Kidney capillary endothelial cell (primary cell): ENCODE data around the gene KIR3DL2.
"Not testable (repeated sequence)": the region's sequence is repeated elsewhere in the genome, so short reads cannot be mapped to it uniquely, and the experiment has no call there.

ENCODE experiments used
- DNase-seq: peaks from one replicate; pipeline ENCODE4 v3.0.0-alpha.2; 2018; ENCODE audit warnings: low spot score

KIR3DL2 gene

GRCh38 chr19:54871696-54872095 is 21.5 kb downstream of the KIR3DL2 start:
- DNase-seq = no peak

- no peak for DNase-seq
Observed at GRCh38 chr19:54873990-54874389, 23.7 kb downstream of the KIR3DL2 start, which contains the start of gene FCAR. Gene FCAR, plus strand, starts transcription at chr19:54874235. Its CDS starts 55 bp downstream, at chr19:54874290.

- DNase-seq = no peak
Observed at GRCh38 chr19:54875506-54875905, 25.3 kb downstream of the KIR3DL2 start.

- no peak for DNase-seq
Observed at GRCh38 chr19:54877471-54877870, 27.2 kb downstream of the KIR3DL2 start.

GRCh38 chr19:54881884-54882283 is 31.6 kb downstream of the KIR3DL2 start:
- DNase-seq = no peak

- DNase-seq = no peak
Observed at GRCh38 chr19:54882758-54883157, 32.5 kb downstream of the KIR3DL2 start.

- no peak for DNase-seq
Observed at GRCh38 chr19:54883228-54883627, 33.0 kb downstream of the KIR3DL2 start.

- no peak for DNase-seq
Observed at GRCh38 chr19:54888239-54888638, 38.0 kb downstream of the KIR3DL2 start.

- DNase-seq = no peak
Observed at GRCh38 chr19:54889566-54889965, 39.3 kb downstream of the KIR3DL2 start.

- DNase-seq = no peak
Observed at GRCh38 chr19:54893406-54893805, 43.2 kb downstream of the KIR3DL2 start.

GRCh38 chr19:54894106-54894505 is 43.9 kb downstream of the KIR3DL2 start:
- not testable (repeated sequence) for DNase-seq

- no peak for DNase-seq
Observed at GRCh38 chr19:54896036-54896435, 45.8 kb downstream of the KIR3DL2 start.

GRCh38 chr19:54898685-54899084 is 48.4 kb downstream of the KIR3DL2 start:
- not testable (repeated sequence) for DNase-seq

- not testable (repeated sequence) for DNase-seq
Observed at GRCh38 chr19:54899646-54900045, 49.4 kb downstream of the KIR3DL2 start.

- not testable (repeated sequence) for DNase-seq
Observed at GRCh38 chr19:54901153-54901552, 50.9 kb downstream of the KIR3DL2 start.

GRCh38 chr19:54902061-54902460 is 51.8 kb downstream of the KIR3DL2 start:
- no peak for DNase-seq

- no peak for DNase-seq
Observed at GRCh38 chr19:54903303-54903702, 53.1 kb downstream of the KIR3DL2 start.

GRCh38 chr19:54904261-54904660 is 54.0 kb downstream of the KIR3DL2 start:
- not testable (repeated sequence) for DNase-seq

GRCh38 chr19:54905421-54905802 is 55.2 kb downstream of the KIR3DL2 start:
- DNase-seq = no peak

GRCh38 chr19:54905803-54906511 is 55.7 kb downstream of the KIR3DL2 start, which contains the start of gene NCR1:
Gene NCR1, plus strand, starts transcription at chr19:54906148. Its CDS starts 40 bp downstream, at chr19:54906188.
- no peak for DNase-seq

- no peak for DNase-seq
Observed at GRCh38 chr19:54906819-54907218, 56.6 kb downstream of the KIR3DL2 start.

GRCh38 chr19:54907899-54908298 is 57.7 kb downstream of the KIR3DL2 start:
- not testable (repeated sequence) for DNase-seq
